MM.1S (cell line): ENCODE results near the gene C17orf107.

Experiments used
- CTCF ChIP-seq: fragments of 300-600 bp; sonication (generic); IDR thresholded peaks from 2 replicates; pipeline ENCODE4 v1.5.1; 2016; ENCODE audit warnings: antibody characterized with exemption, low read length, mixed read lengths
- EZH2 ChIP-seq: fragments of 300-600 bp; sonication (generic); optimal IDR thresholded peaks from 2 replicates; pipeline ENCODE3; 2017; ENCODE audit warnings: low read depth, mild to moderate bottlenecking, antibody characterized with exemption, low read length, mixed read lengths
- EZH2phosphoT487 ChIP-seq: fragments of 300-600 bp; sonication (generic); IDR thresholded peaks from 2 replicates; pipeline ENCODE4 v1.6.1; 2018; ENCODE audit warnings: antibody characterized with exemption, low read length

GRCh38 chr17:4893272-4893671, 6.1 kb upstream of the C17orf107 start:
- no peak for TF ChIP-seq CTCF
- no peak for TF ChIP-seq EZH2phosphoT487
- no peak for TF ChIP-seq EZH2
